Subcutaneous adipose tissue (tissue), 4 donors: ENCODE measurements around the gene ACTL6B. TPM values are rescaled to one million over a fixed set of nuclear protein-coding genes. Genes with fewer than 3 reads are reported as not detected.

ENCODE experiments used
- total RNA-seq, 4 donors: library from RNA; depleted of rRNA; stranded (reverse); fragments of >200 nt; gene quantifications; one replicate each; pipeline ENCODE4 v1.1.0, GENCODE V29; 2016
- TF ChIP-seq, protein P1 (sequence below): fragments of 450-650 bp; IDR thresholded peaks from one replicate; pipeline ENCODE4 v1.5.1; 2016; ENCODE audit warnings: low read depth, mild to moderate bottlenecking, control low read depth, antibody characterized with exemption, moderate library complexity

Gene ACTL6B
- total RNA-seq, 4 donors from 2014 or later: not detected

DNA sequence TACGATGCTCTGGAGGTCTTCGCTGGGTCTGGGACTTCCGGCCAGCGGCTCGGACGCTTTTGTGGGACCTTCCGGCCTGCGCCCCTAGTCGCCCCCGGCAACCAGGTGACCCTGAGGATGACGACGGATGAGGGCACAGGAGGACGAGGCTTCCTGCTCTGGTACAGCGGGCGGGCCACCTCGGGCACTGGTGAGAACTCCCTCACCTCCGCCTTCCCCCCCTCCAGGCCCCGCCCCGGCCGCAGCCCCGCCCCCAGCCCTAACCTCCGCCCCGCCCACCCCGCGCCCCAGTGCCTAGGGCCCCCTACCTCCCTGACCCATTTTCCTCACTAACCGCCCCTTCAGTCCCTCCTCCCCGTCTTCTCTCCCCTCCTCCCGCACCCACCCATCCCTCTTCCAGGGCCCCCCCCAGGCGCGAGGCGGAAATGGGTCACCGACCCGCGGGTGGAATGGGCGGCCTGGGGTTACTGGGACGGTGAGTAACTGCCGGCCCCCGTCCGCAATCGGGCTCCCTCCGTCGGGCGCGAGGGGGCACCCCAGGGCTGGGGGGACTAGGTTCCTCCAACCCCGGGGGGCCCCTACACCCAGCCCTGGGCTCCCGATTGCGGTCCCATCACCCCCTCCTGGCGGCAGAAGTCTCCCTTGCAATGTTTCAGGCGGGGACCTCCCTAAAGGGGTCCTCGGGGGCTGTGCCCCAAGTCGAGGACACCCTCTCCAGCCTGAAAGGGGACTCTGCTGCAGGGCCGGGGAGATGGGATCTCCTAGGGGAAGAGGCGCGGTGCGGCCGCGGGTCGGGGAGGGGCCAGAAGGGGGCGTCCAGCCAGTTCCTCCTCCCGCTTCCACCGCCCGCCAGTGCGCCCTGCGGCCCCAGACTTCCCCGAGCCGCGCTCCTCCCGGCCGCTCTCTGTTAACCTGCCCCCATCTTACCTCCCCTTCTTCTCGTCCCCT lies 51.9 kb downstream of the ACTL6B start:
- TF ChIP-seq, protein P1, sequence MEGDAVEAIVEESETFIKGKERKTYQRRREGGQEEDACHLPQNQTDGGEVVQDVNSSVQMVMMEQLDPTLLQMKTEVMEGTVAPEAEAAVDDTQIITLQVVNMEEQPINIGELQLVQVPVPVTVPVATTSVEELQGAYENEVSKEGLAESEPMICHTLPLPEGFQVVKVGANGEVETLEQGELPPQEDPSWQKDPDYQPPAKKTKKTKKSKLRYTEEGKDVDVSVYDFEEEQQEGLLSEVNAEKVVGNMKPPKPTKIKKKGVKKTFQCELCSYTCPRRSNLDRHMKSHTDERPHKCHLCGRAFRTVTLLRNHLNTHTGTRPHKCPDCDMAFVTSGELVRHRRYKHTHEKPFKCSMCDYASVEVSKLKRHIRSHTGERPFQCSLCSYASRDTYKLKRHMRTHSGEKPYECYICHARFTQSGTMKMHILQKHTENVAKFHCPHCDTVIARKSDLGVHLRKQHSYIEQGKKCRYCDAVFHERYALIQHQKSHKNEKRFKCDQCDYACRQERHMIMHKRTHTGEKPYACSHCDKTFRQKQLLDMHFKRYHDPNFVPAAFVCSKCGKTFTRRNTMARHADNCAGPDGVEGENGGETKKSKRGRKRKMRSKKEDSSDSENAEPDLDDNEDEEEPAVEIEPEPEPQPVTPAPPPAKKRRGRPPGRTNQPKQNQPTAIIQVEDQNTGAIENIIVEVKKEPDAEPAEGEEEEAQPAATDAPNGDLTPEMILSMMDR: no peak

DNA sequence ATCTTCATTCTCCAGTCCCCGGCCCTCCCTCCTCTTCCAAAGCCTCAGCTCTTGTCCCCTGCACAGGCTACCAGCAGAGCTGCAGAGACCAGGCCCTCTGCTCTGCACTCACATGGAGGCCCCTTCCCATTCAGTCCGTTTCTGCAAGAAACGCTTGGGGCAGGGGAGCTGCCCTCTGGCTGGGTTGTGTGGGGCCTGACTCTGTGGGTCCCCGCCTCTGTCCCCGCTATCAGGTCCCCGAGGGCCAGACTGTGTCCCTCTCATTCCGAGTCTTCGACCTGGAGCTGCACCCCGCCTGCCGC lies 52.6 kb downstream of the ACTL6B start:
- TF ChIP-seq, protein P1: no peak

DNA sequence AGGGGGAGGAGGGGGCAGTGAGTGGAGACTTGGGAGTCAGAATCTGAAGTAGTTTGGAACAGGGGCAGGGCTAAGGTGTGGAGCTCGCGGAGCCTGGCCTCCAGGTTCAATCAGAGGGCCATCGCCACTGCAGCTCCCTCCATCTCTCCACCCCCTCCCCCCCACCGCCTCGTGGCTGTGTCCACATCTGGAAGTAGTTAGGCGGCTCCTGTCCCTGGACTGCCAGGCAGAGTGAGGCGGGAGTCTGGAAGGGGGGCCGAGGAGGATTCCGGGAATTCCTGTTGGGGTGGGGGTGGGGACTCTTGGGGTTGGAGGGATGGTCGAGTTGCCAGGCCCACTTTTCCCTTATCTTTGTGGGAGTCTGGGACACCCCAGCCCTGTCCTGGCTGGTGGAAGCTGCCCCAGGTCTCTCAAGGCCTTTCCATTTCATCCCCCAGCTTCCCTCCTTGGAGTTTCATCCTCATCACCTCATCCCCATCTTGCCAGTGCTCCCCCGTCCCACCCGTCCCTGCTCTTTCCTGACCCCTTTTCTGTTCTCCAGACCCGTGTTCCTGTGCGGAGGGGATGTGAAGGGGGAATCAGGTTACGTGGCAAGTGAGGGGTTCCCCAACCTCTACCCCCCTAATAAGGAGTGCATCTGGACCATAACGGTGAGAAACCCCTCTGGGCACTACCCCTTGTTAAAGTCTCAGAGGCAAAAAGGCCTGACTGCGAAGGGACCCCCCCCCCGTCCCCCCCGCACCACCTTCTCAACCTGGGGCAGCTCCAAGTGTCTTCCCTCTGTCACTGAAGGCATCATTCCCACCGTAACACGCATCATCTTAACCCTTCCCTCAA lies 53.1 kb downstream of the ACTL6B start:
- TF ChIP-seq, protein P1: no peak

GRCh38 chr7:100600730-100601038 lies 55.6 kb downstream of the ACTL6B start:
- TF ChIP-seq, protein P1: no peak

DNA sequence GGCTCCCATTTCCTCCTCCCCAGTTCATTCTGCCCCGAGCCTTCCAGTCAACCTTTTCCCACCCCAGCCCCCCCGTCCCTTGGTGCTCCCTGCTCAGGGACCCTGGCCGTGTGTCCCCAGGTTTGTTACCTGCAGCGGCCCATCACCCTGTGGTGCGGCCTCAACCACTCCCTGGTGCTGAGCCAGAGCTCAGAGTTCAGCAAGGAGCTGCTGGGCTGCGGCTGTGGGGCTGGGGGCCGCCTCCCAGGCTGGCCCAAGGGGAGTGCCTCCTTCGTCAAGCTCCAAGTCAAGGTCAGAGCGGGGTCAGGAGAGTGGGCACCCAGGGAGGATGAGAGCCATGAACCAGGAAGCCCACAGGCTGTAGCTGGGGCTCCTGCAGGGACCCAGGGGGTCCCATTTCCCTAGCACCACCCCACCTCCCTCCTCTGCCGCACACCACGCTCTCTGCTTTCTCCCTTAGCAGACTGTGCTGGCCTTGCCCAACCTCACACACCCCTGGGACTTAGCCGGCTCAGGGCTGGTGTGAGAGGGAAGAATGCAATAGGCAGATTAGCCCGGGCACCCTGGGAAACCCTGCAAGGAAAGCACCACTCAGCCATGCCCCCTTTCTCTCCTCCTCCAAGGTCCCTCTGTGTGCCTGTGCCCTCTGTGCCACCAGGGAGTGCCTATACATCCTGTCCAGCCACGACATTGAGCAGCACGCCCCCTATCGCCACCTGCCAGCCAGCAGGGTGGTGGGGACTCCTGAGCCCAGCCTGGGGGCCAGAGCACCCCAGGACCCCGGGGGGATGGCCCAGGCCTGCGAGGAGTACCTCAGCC lies 56.1 kb downstream of the ACTL6B start:
- TF ChIP-seq, protein P1: no peak

DNA sequence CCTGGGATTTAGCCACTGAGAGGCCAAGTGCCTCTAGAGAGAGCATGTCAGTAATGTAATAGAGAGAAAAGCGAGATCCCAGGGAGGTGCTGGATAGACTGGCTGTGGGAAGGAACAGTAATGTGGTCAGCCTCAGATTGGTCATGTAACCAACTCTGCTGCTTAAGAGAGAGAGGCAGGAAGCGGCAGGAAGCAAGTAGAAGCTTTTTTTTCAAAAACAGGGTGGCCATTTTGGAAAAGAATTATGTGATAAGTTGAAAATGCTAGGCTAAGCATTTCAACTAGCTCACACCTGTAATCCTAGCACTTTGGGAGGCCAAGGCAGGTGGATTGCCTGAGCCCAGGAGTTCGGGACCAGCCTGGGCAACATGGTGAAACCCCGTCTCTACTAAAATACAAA lies 57.8 kb downstream of the ACTL6B start:
- TF ChIP-seq, protein P1: no peak

- TF ChIP-seq, protein P1: no peak
Measured at GRCh38 chr7:100595188-100595587, 61.1 kb downstream of the ACTL6B start.
